Stimulated activated naive CD8-positive, alpha-beta T cell treated with anti-CD3 and anti-CD28 coated beads, Interleukin-15, Interleukin-2, amounts not matched to agents 100 U/mL and 50 U/mL, for 24 hours (primary cell): ENCODE results near the gene CD19.

Experiments used
- ATAC-seq: fragments of 150-1000 bp; cut with Tn5 transposase; one replicate; pipeline ENCODE4 v1.10.0; 2021
- DNase-seq: peaks from one replicate; pipeline ENCODE4 v3.0.0; 2021

CD19 gene

GRCh38 chr16:28982418-28982817, 50.6 kb downstream of the CD19 start:
- ATAC-seq = no peak
- DNase-seq = no peak

GRCh38 chr16:28982949-28983348, 51.2 kb downstream of the CD19 start:
- DNase-seq = no peak
- no peak for ATAC-seq

GRCh38 chr16:28983644-28984043, 51.9 kb downstream of the CD19 start:
- DNase-seq = no peak
- ATAC-seq = no peak

GRCh38 chr16:28984091-28984490, 52.3 kb downstream of the CD19 start:
- DNase-seq = no peak
- no peak for ATAC-seq

GRCh38 chr16:28984619-28985135, 52.9 kb downstream of the CD19 start, which contains the start of gene LAT:
TSS of gene LAT (plus strand) at chr16:28985052. CDS start at chr16:28985418, 366 bp downstream.
- peak; percentile 80 for DNase-seq
- ATAC-seq = peak; percentile 77

- DNase-seq = no peak
- ATAC-seq = peak; percentile 1
Measured at GRCh38 chr16:28985211-28986041, 53.7 kb downstream of the CD19 start.

- ATAC-seq (no peak), DNase-seq (no peak)
Measured at GRCh38 chr16:28986046-28986445, 54.3 kb downstream of the CD19 start.

GRCh38 chr16:28986492-28986891, 54.7 kb downstream of the CD19 start:
- no peak for DNase-seq

GRCh38 chr16:28987170-28987853, 55.5 kb downstream of the CD19 start:
- ATAC-seq (no peak), DNase-seq (no peak)

More at GRCh38 chr16:28986492-28986891, 54.7 kb downstream of the CD19 start:
- ATAC-seq = no peak
